ENCODE data around the gene TAS1R1.

The TAS1R1 gene

GRCh38 chr1:6586404-6586816, 31.3 kb downstream of the TAS1R1 start:
- H3K4me3 ChIP-seq (ENCODE audit: insufficient read length, low read depth) = no peak overlapping the region
- H3K4me1 ChIP-seq (ENCODE audit: insufficient read depth, insufficient read length) = peaks cover 3% of the 10 kb centered on the region
- TF ChIP-seq YY1 (IDR thresholded peaks at IDR 0.05; ENCODE audit: insufficient read depth, insufficient read length) = no peak
- TF ChIP-seq SUZ12 (IDR thresholded peaks at IDR 0.05; ENCODE audit: extremely low read depth, insufficient read depth, insufficient read length) = no peak
- TF ChIP-seq ZNF274 (IDR thresholded peaks at IDR 0.05; ENCODE audit: low read depth, low read length) = no peak
- peaks cover 51% of the 10 kb centered on the region for H3K36me3 ChIP-seq (ENCODE audit: insufficient read depth, insufficient read length, low read length)
- no peak overlapping the region for H3K9ac ChIP-seq (ENCODE audit: insufficient read length, low read depth)
- no peaks in the 10 kb centered on the region for H3K9me3 ChIP-seq (ENCODE audit: insufficient read depth, low read length)
- H3K27me3 ChIP-seq (ENCODE audit: insufficient read depth, insufficient read length) = no peaks in the 10 kb centered on the region
- no peak for DNase-seq (ENCODE audit: low read depth, low spot score)

DNA sequence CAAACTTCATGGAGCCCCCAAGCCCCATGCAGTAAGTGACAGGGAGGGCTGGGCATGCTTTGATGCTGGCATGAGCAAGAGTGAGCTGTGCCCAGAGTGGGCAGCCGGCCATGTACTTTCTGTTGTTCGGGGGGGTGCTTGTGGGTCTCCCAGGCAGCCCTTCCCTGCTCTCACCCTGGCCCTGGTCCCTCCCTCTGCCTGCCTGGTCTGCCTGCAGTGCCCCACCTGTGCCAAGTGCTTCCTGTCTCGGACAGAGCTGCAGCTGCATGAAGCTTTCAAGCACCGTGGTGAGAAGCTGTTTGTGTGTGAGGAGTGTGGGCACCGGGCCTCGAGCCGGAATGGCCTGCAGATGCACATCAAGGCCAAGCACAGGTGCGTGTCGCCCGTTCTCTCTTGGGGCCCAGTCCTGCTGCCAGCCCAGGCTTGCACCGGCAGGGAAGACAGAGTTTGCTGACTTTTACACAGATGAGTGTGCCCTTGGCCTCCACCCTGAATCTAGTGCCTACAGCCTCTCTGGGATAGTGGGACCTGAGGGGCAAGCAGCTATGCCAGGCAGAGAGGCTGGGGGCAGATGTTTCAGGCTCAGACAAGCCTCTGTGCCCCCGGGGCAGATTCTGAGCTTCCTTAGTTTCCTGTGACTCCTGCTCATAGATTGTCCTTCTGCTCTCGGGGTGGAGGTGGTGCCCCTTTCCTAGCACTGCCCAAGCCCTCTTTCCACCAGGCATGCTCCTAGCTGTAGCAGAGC, 32.3 kb downstream of the TAS1R1 start:
- no peak overlapping the region for H3K9ac ChIP-seq (ENCODE audit: insufficient read length, low read depth)
- no peaks in the 10 kb centered on the region for H3K27me3 ChIP-seq (ENCODE audit: insufficient read depth, insufficient read length)
- H3K4me3 ChIP-seq (ENCODE audit: insufficient read length, low read depth) = no peak overlapping the region
- no peak for TF ChIP-seq YY1 (IDR thresholded peaks at IDR 0.05; ENCODE audit: insufficient read depth, insufficient read length)
- TF ChIP-seq SUZ12 (IDR thresholded peaks at IDR 0.05; ENCODE audit: extremely low read depth, insufficient read depth, insufficient read length) = no peak
- TF ChIP-seq ZNF274 (IDR thresholded peaks at IDR 0.05; ENCODE audit: low read depth, low read length) = no peak
- DNase-seq (ENCODE audit: low read depth, low spot score) = no peak
- no peaks in the 10 kb centered on the region for H3K9me3 ChIP-seq (ENCODE audit: insufficient read depth, low read length)
- peaks cover 3% of the 10 kb centered on the region for H3K4me1 ChIP-seq (ENCODE audit: insufficient read depth, insufficient read length)
- peaks cover 53% of the 10 kb centered on the region for H3K36me3 ChIP-seq (ENCODE audit: insufficient read depth, insufficient read length, low read length)

DNA sequence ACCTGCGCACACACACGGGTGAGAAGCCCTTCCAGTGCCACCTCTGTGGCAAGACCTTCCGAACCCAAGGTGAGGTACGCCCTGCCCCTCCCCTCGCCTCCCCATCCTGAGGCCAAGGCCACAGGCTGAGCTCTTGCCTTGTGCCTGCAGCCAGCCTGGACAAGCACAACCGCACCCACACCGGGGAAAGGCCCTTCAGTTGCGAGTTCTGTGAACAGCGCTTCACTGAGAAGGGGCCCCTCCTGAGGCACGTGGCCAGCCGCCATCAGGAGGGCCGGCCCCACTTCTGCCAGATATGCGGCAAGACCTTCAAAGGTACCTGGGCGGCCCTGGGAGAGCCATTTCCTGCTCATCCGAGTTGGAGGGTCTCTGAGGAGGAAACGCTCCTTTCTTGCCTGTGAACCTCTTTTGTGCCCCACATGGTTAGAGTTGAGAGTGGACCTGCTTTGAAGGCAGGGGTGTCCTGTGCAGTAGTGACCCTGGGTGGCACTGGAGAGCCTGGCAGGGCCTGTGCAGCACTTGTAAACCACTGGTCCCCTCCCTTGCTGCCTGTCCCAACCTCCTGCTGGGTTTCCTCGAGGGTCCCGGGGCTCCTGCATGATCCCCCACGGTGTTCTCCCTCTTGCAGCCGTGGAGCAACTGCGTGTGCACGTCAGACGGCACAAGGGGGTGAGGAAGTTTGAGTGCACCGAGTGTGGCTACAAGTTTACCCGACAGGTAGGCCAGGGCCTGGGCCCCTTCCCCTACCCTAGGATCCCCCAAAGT, 33.2 kb downstream of the TAS1R1 start:
- TF ChIP-seq YY1 (IDR thresholded peaks at IDR 0.05; ENCODE audit: insufficient read depth, insufficient read length) = no peak
- TF ChIP-seq ZNF274 (IDR thresholded peaks at IDR 0.05; ENCODE audit: low read depth, low read length) = no peak
- no peak for TF ChIP-seq SUZ12 (IDR thresholded peaks at IDR 0.05; ENCODE audit: extremely low read depth, insufficient read depth, insufficient read length)
- Histone ChIP-seq H3K4me1 (ENCODE audit: insufficient read depth, insufficient read length) (peaks cover 3% of the 10 kb centered on the region), H3K36me3 (ENCODE audit: insufficient read depth, insufficient read length, low read length) (peaks cover 59% of the 10 kb centered on the region), H3K9me3 (ENCODE audit: insufficient read depth, low read length) (no peaks in the 10 kb centered on the region), H3K27me3 (ENCODE audit: insufficient read depth, insufficient read length) (no peaks in the 10 kb centered on the region), H3K9ac (ENCODE audit: insufficient read length, low read depth) (no peak overlapping the region), H3K4me3 (ENCODE audit: insufficient read length, low read depth) (no peak overlapping the region)
- DNase-seq (ENCODE audit: low read depth, low spot score) = no peak

DNA sequence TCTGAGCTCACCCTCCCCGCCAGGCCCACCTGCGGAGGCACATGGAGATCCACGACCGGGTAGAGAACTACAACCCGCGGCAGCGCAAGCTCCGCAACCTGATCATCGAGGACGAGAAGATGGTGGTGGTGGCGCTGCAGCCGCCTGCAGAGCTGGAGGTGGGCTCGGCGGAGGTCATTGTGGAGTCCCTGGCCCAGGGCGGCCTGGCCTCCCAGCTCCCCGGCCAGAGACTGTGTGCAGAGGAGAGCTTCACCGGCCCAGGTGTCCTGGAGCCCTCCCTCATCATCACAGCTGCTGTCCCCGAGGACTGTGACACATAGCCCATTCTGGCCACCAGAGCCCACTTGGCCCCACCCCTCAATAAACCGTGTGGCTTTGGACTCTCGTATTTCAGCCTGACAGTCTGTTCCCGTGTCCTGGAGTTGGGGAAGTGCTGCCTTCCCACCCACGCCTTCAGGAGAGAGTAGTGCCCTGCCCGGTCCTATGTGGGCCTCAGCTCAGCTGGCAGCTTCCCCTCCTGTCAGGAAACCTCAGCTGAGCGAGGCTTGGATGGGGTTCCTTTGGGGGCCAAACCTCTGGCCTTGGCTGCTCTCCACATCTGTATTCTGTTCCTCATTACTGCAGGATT, 33.9 kb downstream of the TAS1R1 start:
- TF ChIP-seq SUZ12 (IDR thresholded peaks at IDR 0.05; ENCODE audit: extremely low read depth, insufficient read depth, insufficient read length) (no peak), YY1 (IDR thresholded peaks at IDR 0.05; ENCODE audit: insufficient read depth, insufficient read length) (no peak), ZNF274 (IDR thresholded peaks at IDR 0.05; ENCODE audit: low read depth, low read length) (no peak)
- Histone ChIP-seq H3K27me3 (ENCODE audit: insufficient read depth, insufficient read length) (no peaks in the 10 kb centered on the region), H3K4me3 (ENCODE audit: insufficient read length, low read depth) (no peak overlapping the region), H3K9me3 (ENCODE audit: insufficient read depth, low read length) (no peaks in the 10 kb centered on the region), H3K36me3 (ENCODE audit: insufficient read depth, insufficient read length, low read length) (peaks cover 66% of the 10 kb centered on the region), H3K9ac (ENCODE audit: insufficient read length, low read depth) (no peak overlapping the region), H3K4me1 (ENCODE audit: insufficient read depth, insufficient read length) (peaks cover 3% of the 10 kb centered on the region)
- no peak for DNase-seq (ENCODE audit: low read depth, low spot score)

GRCh38 chr1:6590046-6590445, 34.9 kb downstream of the TAS1R1 start:
- Histone ChIP-seq H3K27me3 (ENCODE audit: insufficient read depth, insufficient read length) (no peaks in the 10 kb centered on the region), H3K9me3 (ENCODE audit: insufficient read depth, low read length) (no peaks in the 10 kb centered on the region), H3K4me1 (ENCODE audit: insufficient read depth, insufficient read length) (peaks cover 3% of the 10 kb centered on the region), H3K4me3 (ENCODE audit: insufficient read length, low read depth) (no peak overlapping the region), H3K36me3 (ENCODE audit: insufficient read depth, insufficient read length, low read length) (peaks cover 73% of the 10 kb centered on the region), H3K9ac (ENCODE audit: insufficient read length, low read depth) (no peak overlapping the region)
- no peak for TF ChIP-seq YY1 (IDR thresholded peaks at IDR 0.05; ENCODE audit: insufficient read depth, insufficient read length)
- no peak for TF ChIP-seq SUZ12 (IDR thresholded peaks at IDR 0.05; ENCODE audit: extremely low read depth, insufficient read depth, insufficient read length)
- TF ChIP-seq ZNF274 (IDR thresholded peaks at IDR 0.05; ENCODE audit: low read depth, low read length) = no peak
- DNase-seq (ENCODE audit: low read depth, low spot score) = no peak

GRCh38 chr1:6591222-6591621, 36.1 kb downstream of the TAS1R1 start:
- no peaks in the 10 kb centered on the region for H3K9me3 ChIP-seq (ENCODE audit: insufficient read depth, low read length)
- H3K36me3 ChIP-seq (ENCODE audit: insufficient read depth, insufficient read length, low read length) = peaks cover 85% of the 10 kb centered on the region
- H3K4me3 ChIP-seq (ENCODE audit: insufficient read length, low read depth) = no peak overlapping the region
- no peak overlapping the region for H3K9ac ChIP-seq (ENCODE audit: insufficient read length, low read depth)
- no peaks in the 10 kb centered on the region for H3K27me3 ChIP-seq (ENCODE audit: insufficient read depth, insufficient read length)
- no peak for DNase-seq (ENCODE audit: low read depth, low spot score)
- H3K4me1 ChIP-seq (ENCODE audit: insufficient read depth, insufficient read length) = peaks cover 3% of the 10 kb centered on the region
- no peak for TF ChIP-seq SUZ12 (IDR thresholded peaks at IDR 0.05; ENCODE audit: extremely low read depth, insufficient read depth, insufficient read length)
- no peak for TF ChIP-seq ZNF274 (IDR thresholded peaks at IDR 0.05; ENCODE audit: low read depth, low read length)
- TF ChIP-seq YY1 (IDR thresholded peaks at IDR 0.05; ENCODE audit: insufficient read depth, insufficient read length) = no peak

GRCh38 chr1:6591644-6592043, 36.5 kb downstream of the TAS1R1 start:
- TF ChIP-seq SUZ12 (IDR thresholded peaks at IDR 0.05; ENCODE audit: extremely low read depth, insufficient read depth, insufficient read length) (no peak), YY1 (IDR thresholded peaks at IDR 0.05; ENCODE audit: insufficient read depth, insufficient read length) (no peak), ZNF274 (IDR thresholded peaks at IDR 0.05; ENCODE audit: low read depth, low read length) (no peak)
- peaks cover 89% of the 10 kb centered on the region for H3K36me3 ChIP-seq (ENCODE audit: insufficient read depth, insufficient read length, low read length)
- H3K4me3 ChIP-seq (ENCODE audit: insufficient read length, low read depth) = no peak overlapping the region
- peaks cover 3% of the 10 kb centered on the region for H3K4me1 ChIP-seq (ENCODE audit: insufficient read depth, insufficient read length)
- no peak for DNase-seq (ENCODE audit: low read depth, low spot score)
- no peaks in the 10 kb centered on the region for H3K9me3 ChIP-seq (ENCODE audit: insufficient read depth, low read length)
- no peak overlapping the region for H3K9ac ChIP-seq (ENCODE audit: insufficient read length, low read depth)
- H3K27me3 ChIP-seq (ENCODE audit: insufficient read depth, insufficient read length) = no peaks in the 10 kb centered on the region
